ENCODE results near the gene GMEB1. TPM values are rescaled to one million over a fixed set of nuclear protein-coding genes. Genes with fewer than 3 reads are reported as not detected.
"Not testable (repeated sequence)": the region's sequence is repeated elsewhere in the genome, so short reads cannot be mapped to it uniquely, and the experiment has no call there.

GMEB1 gene
- polyA plus RNA-seq, 1 experiment = 6.6 TPM

GRCh38 chr1:28656335-28656734 is 12.2 kb upstream of the GMEB1 start:
- Histone ChIP-seq H3K27me3 (ENCODE audit: control insufficient read depth, insufficient read depth, low read length) (no peaks in the 10 kb centered on the region), H3K36me3 (ENCODE audit: control insufficient read depth, insufficient read depth, low read length) (no peaks in the 10 kb centered on the region), H3K4me3 (ENCODE audit: low read depth, low read length) (no peak overlapping the region)
- DNase-seq (ENCODE audit: low read depth) = no peak
- ChIA-PET POLR2A (no interaction called here), CTCF (interaction anchor here (1.3 to 1.5 kb wide), 2 partner anchors 8 to 221 kb away, joined by 3 to 6 read pairs; partner anchors contain the start of gene RNU11)
- TF ChIP-seq, protein P1, sequence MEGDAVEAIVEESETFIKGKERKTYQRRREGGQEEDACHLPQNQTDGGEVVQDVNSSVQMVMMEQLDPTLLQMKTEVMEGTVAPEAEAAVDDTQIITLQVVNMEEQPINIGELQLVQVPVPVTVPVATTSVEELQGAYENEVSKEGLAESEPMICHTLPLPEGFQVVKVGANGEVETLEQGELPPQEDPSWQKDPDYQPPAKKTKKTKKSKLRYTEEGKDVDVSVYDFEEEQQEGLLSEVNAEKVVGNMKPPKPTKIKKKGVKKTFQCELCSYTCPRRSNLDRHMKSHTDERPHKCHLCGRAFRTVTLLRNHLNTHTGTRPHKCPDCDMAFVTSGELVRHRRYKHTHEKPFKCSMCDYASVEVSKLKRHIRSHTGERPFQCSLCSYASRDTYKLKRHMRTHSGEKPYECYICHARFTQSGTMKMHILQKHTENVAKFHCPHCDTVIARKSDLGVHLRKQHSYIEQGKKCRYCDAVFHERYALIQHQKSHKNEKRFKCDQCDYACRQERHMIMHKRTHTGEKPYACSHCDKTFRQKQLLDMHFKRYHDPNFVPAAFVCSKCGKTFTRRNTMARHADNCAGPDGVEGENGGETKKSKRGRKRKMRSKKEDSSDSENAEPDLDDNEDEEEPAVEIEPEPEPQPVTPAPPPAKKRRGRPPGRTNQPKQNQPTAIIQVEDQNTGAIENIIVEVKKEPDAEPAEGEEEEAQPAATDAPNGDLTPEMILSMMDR (IDR thresholded peaks at IDR 0.05; ENCODE audit: insufficient read depth, low read depth, low read length) = no peak

- H3K4me3 ChIP-seq (ENCODE audit: low read depth, low read length) = no peak overlapping the region
- ChIA-PET POLR2A (no interaction called here), CTCF (interaction anchor here (1.2 kb wide), 1 partner anchor 132 kb away, joined by 3 read pairs; no protein-coding TSS in a partner anchor)
- no peaks in the 10 kb centered on the region for H3K27me3 ChIP-seq (ENCODE audit: control insufficient read depth, insufficient read depth, low read length)
- no peaks in the 10 kb centered on the region for H3K36me3 ChIP-seq (ENCODE audit: control insufficient read depth, insufficient read depth, low read length)
- no peak for DNase-seq (ENCODE audit: low read depth)
- TF ChIP-seq, protein P1 (IDR thresholded peaks at IDR 0.05; ENCODE audit: insufficient read depth, low read depth, low read length) = no peak
Observed at GRCh38 chr1:28663871-28664470, 4.6 kb upstream of the GMEB1 start.

GRCh38 chr1:28666806-28667205 is 1.8 kb upstream of the GMEB1 start:
- ChIA-PET CTCF (interaction anchor here (1.3 kb wide), 1 partner anchor 118 kb away, joined by 3 read pairs; no protein-coding TSS in a partner anchor), POLR2A (no interaction called here)
- DNase-seq (ENCODE audit: low read depth) = no peak
- H3K4me3 ChIP-seq (ENCODE audit: low read depth, low read length) = no peak overlapping the region
- TF ChIP-seq, protein P1 (IDR thresholded peaks at IDR 0.05; ENCODE audit: insufficient read depth, low read depth, low read length) = no peak
- H3K27me3 ChIP-seq (ENCODE audit: control insufficient read depth, insufficient read depth, low read length) = no peaks in the 10 kb centered on the region
- H3K36me3 ChIP-seq (ENCODE audit: control insufficient read depth, insufficient read depth, low read length) = no peaks in the 10 kb centered on the region

DNA sequence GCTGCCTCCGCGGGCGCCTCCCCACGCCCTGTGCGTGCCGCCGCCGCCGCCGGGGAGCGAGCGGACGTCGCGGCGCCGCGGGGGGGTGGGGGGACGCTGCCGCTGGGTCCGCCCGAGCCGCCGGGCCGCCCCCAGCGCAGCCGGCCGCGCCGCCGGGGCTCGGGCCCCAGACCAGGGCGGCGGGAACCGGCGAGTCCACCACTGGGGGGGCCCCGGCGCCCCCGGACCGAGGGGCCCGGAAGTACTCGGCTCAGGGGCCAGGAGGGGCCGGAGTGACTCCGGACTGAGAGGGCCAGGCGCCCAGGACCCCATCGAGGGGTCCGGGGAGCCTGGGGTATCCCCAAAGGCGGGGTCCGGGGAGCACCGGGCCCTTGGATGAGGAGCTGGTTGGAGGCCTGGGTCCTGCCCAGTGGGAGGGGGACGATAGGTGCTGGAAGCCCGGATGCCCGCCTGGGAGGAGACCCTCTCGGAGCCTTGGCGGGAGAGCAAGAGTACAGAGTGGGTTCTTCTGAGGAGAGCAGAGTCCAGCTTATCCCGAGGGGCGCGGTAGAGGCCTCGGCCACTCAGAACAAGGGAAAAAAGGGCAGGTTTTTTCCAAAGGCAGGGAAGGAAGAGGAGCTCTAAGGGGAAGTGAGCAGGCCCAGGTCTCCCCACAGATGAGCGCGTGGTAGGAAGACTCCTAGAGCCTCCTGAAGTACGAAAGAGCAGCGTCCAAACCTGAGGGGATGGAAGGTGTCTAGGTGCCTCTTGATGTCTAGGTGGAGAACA is 556 bp downstream of the GMEB1 start:
- POLR2A ChIA-PET = interaction anchor here (0.7 to 2.0 kb wide), 2 partner anchors 21 to 67 kb away, joined by 3 to 9 read pairs; partner anchors contain the start of genes RNU11 and YTHDF2
- DNase-seq (ENCODE audit: low read depth) = no peak
- Histone ChIP-seq H3K27me3 (ENCODE audit: control insufficient read depth, insufficient read depth, low read length) (no peaks in the 10 kb centered on the region), H3K4me3 (ENCODE audit: low read depth, low read length) (peak overlapping the region; percentile 88), H3K36me3 (ENCODE audit: control insufficient read depth, insufficient read depth, low read length) (no peaks in the 10 kb centered on the region)
- TF ChIP-seq, protein P1 (IDR thresholded peaks at IDR 0.05; ENCODE audit: insufficient read depth, low read depth, low read length) = no peak
- CTCF ChIA-PET = interaction anchor here (1.6 kb wide), 1 partner anchor 67 kb away, joined by 5 read pairs; the partner anchor contains the start of gene YTHDF2

DNA sequence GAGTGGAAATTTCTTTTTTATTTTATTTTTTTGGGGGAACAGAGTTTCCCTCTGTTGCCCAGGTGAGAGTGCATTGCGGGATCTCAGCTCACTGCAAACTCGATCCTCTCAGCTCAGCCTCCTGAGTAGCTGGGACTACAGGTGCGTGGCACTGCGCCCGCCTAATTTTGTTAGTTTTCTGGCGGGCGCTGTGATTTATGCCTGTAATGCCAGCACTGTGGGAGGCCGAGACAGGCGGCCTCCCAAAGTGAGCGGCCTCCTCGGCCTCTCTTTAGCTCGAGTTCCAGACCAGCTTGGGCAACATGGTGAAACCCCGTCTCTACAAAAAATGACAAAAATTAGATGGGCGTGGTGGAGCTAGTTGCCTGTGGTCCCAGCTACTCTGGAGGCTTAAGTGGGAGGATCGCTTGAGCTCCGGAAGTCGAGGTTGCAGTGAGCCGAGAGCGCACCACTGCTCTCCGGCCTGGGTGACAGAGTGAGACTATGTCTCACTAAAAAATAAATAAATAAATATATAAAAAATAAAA is 2.7 kb downstream of the GMEB1 start:
- H3K36me3 ChIP-seq (ENCODE audit: control insufficient read depth, insufficient read depth, low read length) = no peaks in the 10 kb centered on the region
- POLR2A ChIA-PET = interaction anchor here (0.6 kb wide), 1 partner anchor 28 kb away, joined by 8 read pairs; no protein-coding TSS in a partner anchor
- no peak for DNase-seq (ENCODE audit: low read depth)
- H3K4me3 ChIP-seq (ENCODE audit: low read depth, low read length) = no peak overlapping the region
- CTCF ChIA-PET = interaction anchor here (0.9 to 2.2 kb wide), 3 partner anchors 10 to 206 kb away, joined by 3 to 7 read pairs (median 4); no protein-coding TSS in a partner anchor
- H3K27me3 ChIP-seq (ENCODE audit: control insufficient read depth, insufficient read depth, low read length) = no peaks in the 10 kb centered on the region
- TF ChIP-seq, protein P1 (IDR thresholded peaks at IDR 0.05; ENCODE audit: insufficient read depth, low read depth, low read length) = no peak

GRCh38 chr1:28672971-28673370 is 4.4 kb downstream of the GMEB1 start:
- DNase-seq (ENCODE audit: low read depth); H3K27me3 ChIP-seq (ENCODE audit: control insufficient read depth, insufficient read depth, low read length); CTCF ChIA-PET; H3K4me3 ChIP-seq (ENCODE audit: low read depth, low read length); H3K36me3 ChIP-seq (ENCODE audit: control insufficient read depth, insufficient read depth, low read length); POLR2A ChIA-PET: not testable (repeated sequence)

Data from BJ (cell line).